Ovary (tissue), 9 donors: Measurements from ENCODE around the gene NEDD4L. TPM values are rescaled to one million over a fixed set of nuclear protein-coding genes. Genes with fewer than 3 reads are reported as not detected.

Source experiments
- DNase-seq, 5 donors: peaks; one replicate each; pipeline ENCODE4 v3.0.0-alpha.2; 2019 to 2020
- H3K27ac ChIP-seq, 2 donors: fragments of 200-600 bp; one replicate each; pipeline versions ENCODE4 v1.5.1 to v1.8.0; 2019 to 2022
- H3K27me3 ChIP-seq: fragments of 200-600 bp; one replicate; pipeline ENCODE4 v1.8.0; 2022
- H3K36me3 ChIP-seq: fragments of 200-600 bp; sonication (generic); one replicate; pipeline ENCODE4 v1.5.1; 2019
- H3K4me1 ChIP-seq: one replicate; pipeline ENCODE4 v1.8.1; 2013; ENCODE audit warnings: mild to moderate bottlenecking, moderate library complexity; ENCODE audit not compliant: insufficient read depth
- H3K4me3 ChIP-seq: fragments of 200-600 bp; sonication (generic); one replicate; pipeline ENCODE4 v1.5.1; 2017
- H3K9me3 ChIP-seq, 2 donors: fragments of 200-600 bp in 1 of 2; sonication (generic) in 1 of 2; one replicate each; pipeline versions ENCODE4 v1.5.1 to v1.8.1; 2013 to 2019; ENCODE audit warnings: mild to moderate bottlenecking in 1 of 2, moderate library complexity in 1 of 2
- CTCF ChIP-seq, 3 donors: fragments of 450-650 bp in 2 of 3; fragments of 200-600 bp in 1 of 3; IDR thresholded peaks; one replicate each; pipeline versions ENCODE4 v1.5.1 to v1.8.0; 2016 to 2022; ENCODE audit warnings: antibody characterized with exemption in 3 of 3, mild to moderate bottlenecking in 1 of 3
- EP300 ChIP-seq: sonication (generic); formaldehyde crosslinking; IDR thresholded peaks from one replicate; pipeline ENCODE4 v1.6.1; 2017; ENCODE audit warnings: antibody characterized with exemption
- POLR2A ChIP-seq: fragments of 450-650 bp; IDR thresholded peaks from one replicate; pipeline ENCODE4 v1.6.1; 2017; ENCODE audit warnings: antibody characterized with exemption, mild to moderate bottlenecking, moderate library complexity
- WGBS, 3 donors: extraction: QIAGEN DNeasy Blood & Tissue Kit in 1 of 3; methylation state at CpG; one replicate each; pipeline versions ENCODE4 v1.1.5 to v1.1.7; 2013 to 2017; 5-methylcytosine and 5-hydroxymethylcytosine counted together
- intact Hi-C, 4 donors: fragments of 100-400 bp; cut with DNase I; formaldehyde crosslinking; loops; one replicate each; pipeline versions ENCODE4 v1.11.0 to v1.15.1; 2022 to 2023
- polyA plus RNA-seq, 2 donors: library from polyadenylated mRNA; stranded (reverse); fragments of 200-250 nt in 1 of 2; fragments of 350-450 nt in 1 of 2; fragmentation: Illumina TruSeq in 1 of 2; extraction: RNeasy Lipid Tissue Mini Kit (QIAGEN cat#74804) in 1 of 2; gene quantifications; one replicate each; pipeline ENCODE4 v1.2.3, GENCODE V29; 2013 to 2014
- total RNA-seq, 7 donors: library from RNA; depleted of rRNA in 2 of 7; stranded (reverse); fragments of >200 nt in 2 of 7; fragmentation: NEBNext Ultra II Directional in 3 of 7; extraction: Animal tissue kit (Norgen Biotek cat#: 25700) in 3 of 7; gene quantifications; one replicate each; pipeline versions ENCODE4 v1.1.0 to v1.2.4, GENCODE V29; 2016 to 2023
- donor health status: DM: no; HTN: no; CAD: no; lungs with moderate emphysema.
- donor health status: DM: no; HTN: no; CAD: no.
- donor health status: Bipolar disorder and iron deficiency.
- donor health status: DM: yes; HTN: yes; CAD: no.
- donor health status: DM: no; HTN: no; CAD: no.
- donor health status: DM: yes; HTN: yes; CAD: no.

Gene NEDD4L
- total and polyA plus RNA-seq, 9 donors, result 11.0 to 75.2 (median 18.2) TPM

- TF ChIP-seq CTCF (IDR thresholded peaks at IDR 0.05), result no peak
- TF ChIP-seq EP300, result no peak
- TF ChIP-seq POLR2A, result no peak
- DNase-seq, result no peak
- Histone ChIP-seq H3K4me1 (no peaks in the 10 kb centered on the region), H3K9me3 (no peaks in the 10 kb centered on the region), H3K27me3 (no peaks in the 10 kb centered on the region), H3K36me3 (no peaks in the 10 kb centered on the region), H3K4me3 (no peak overlapping the region), H3K27ac (no peak overlapping the region)
- 68 to 75% (median 72%) methylated on average over 1 of the region's 1 CpG for WGBS, 3 donors
- intact Hi-C loops, result loop anchor here in 1 of 4 donors (10.0 kb wide), 1 partner anchor 61 kb away; no protein-coding TSS in a partner anchor
Observed at GRCh38 chr18:58266291-58266690, 222.3 kb downstream of the NEDD4L start.

- no peaks in the 10 kb centered on the region for H3K27me3 ChIP-seq
- no peaks in the 10 kb centered on the region for H3K9me3 ChIP-seq
- intact Hi-C loops, result loop anchor here in 1 of 4 donors (10.0 kb wide), 1 partner anchor 63 kb away; no protein-coding TSS in a partner anchor
- no peak for DNase-seq
- no peaks in the 10 kb centered on the region for H3K36me3 ChIP-seq
- no peak overlapping the region for H3K4me3 ChIP-seq
- no peak overlapping the region for H3K27ac ChIP-seq
- 89 to 96% (median 91%) methylated on average over 6 of the region's 6 CpGs for WGBS, 3 donors
- no peaks in the 10 kb centered on the region for H3K4me1 ChIP-seq
- no peak for TF ChIP-seq CTCF (IDR thresholded peaks at IDR 0.05)
- no peak for TF ChIP-seq EP300
- TF ChIP-seq POLR2A, result no peak
Observed at GRCh38 chr18:58267493-58267892, 223.5 kb downstream of the NEDD4L start.

GRCh38 chr18:58268849-58269248 lies 224.8 kb downstream of the NEDD4L start:
- Histone ChIP-seq H3K27ac (no peak overlapping the region), H3K9me3 (no peaks in the 10 kb centered on the region), H3K36me3 (no peaks in the 10 kb centered on the region), H3K4me3 (no peak overlapping the region), H3K4me1 (no peaks in the 10 kb centered on the region), H3K27me3 (no peaks in the 10 kb centered on the region)
- intact Hi-C loops, result loop anchor here in 1 of 4 donors (10.0 kb wide), 1 partner anchor 64 kb away; no protein-coding TSS in a partner anchor
- WGBS, 3 donors, result 24 to 35% (median 28%) methylated on average over 2 of the region's 2 CpGs
- DNase-seq, result no peak
- TF ChIP-seq CTCF (IDR thresholded peaks at IDR 0.05) (no peak), POLR2A (no peak), EP300 (no peak)

GRCh38 chr18:58269931-58270330 lies 225.9 kb downstream of the NEDD4L start:
- 80 to 83% (median 81%) methylated on average over 5 of the region's 5 CpGs for WGBS, 3 donors
- intact Hi-C loops, result loop anchor here in 1 of 4 donors (10.0 kb wide), 1 partner anchor 65 kb away; no protein-coding TSS in a partner anchor
- Histone ChIP-seq H3K9me3 (no peaks in the 10 kb centered on the region), H3K4me1 (no peaks in the 10 kb centered on the region), H3K4me3 (no peak overlapping the region), H3K27me3 (no peaks in the 10 kb centered on the region), H3K27ac (no peak overlapping the region), H3K36me3 (no peaks in the 10 kb centered on the region)
- TF ChIP-seq POLR2A, result no peak
- TF ChIP-seq EP300, result no peak
- no peak for TF ChIP-seq CTCF (IDR thresholded peaks at IDR 0.05)
- no peak for DNase-seq
